Endothelial cell of coronary artery (primary cell): ENCODE measurements around the gene GOLM1. TPM values are rescaled to one million over a fixed set of nuclear protein-coding genes. Genes with fewer than 3 reads are reported as not detected.

Experiments
- total RNA-seq: library from RNA; depleted of rRNA; stranded (reverse); fragments of >200 nt; gene quantifications from 2 replicates; pipeline ENCODE4 v1.2.3, GENCODE V29; 2014

GOLM1 gene, protein sequence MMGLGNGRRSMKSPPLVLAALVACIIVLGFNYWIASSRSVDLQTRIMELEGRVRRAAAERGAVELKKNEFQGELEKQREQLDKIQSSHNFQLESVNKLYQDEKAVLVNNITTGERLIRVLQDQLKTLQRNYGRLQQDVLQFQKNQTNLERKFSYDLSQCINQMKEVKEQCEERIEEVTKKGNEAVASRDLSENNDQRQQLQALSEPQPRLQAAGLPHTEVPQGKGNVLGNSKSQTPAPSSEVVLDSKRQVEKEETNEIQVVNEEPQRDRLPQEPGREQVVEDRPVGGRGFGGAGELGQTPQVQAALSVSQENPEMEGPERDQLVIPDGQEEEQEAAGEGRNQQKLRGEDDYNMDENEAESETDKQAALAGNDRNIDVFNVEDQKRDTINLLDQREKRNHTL
- total RNA-seq = 57.8 and 73.6 TPM in 2 replicates

DNA sequence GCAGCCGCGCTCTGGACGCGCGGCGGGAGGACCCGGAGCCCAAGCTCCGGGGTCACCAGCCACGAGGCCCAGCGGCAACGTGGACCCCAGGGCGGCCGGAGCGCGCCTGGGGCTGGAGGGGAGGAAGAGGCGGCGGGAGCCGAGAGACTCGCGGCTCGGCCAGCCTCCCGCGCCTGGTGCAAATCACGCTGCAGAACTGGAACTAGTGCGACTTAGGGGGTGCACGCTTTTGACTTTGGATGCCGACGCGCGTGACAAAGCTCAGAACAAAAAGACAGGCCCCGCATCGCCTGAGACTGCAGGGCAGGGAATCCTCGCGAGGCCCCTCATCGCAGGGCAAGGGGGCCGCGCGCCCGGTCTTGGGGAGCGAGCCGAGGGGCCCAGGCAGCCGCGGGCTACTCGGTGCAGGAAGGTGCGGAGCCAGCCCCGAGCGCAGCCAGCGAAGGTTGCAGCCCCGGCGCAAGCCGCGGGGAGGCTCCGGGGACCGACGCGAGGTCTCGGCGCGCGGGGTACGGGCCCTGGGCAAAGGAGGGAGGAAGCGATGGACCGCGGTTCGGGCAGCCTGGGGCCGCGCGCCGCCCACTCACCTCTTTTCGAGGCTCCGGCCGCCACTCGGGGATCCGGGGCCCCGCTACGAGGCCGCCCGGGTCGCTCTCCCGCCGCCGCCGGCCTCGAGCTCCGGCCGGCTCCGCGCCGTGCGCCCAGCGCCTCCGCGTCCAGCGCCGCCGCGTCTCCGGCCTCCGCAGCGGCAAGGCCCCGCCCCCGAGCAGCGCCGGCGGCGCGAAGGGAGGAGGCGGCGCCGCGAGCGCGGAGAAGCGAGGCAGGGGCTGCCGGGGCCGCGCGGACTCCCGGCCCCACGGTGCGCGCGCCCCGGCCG is at the start of gene GOLM1:
Gene GOLM1 (minus strand): TSS at position 735 of the 877 bp plus-strand sequence. CDS start 20,238 bp downstream, outside the sequence.

Other genes with a start within 250 kb of the GOLM1 start
- gene NAA35, start 158.4 kb downstream of the GOLM1 start, total RNA-seq = 20.2 and 20.9 TPM in 2 replicates
- 0.09 and 0.28 TPM in 2 replicates for gene C9orf153, start 160.1 kb upstream of the GOLM1 start, total RNA-seq
- gene ISCA1, start 183.0 kb upstream of the GOLM1 start, total RNA-seq = 18.1 and 20.0 TPM in 2 replicates